Subcutaneous abdominal adipose tissue (tissue), 5 donors: Measurements from ENCODE around the gene LIN7B.
A peak's percentile ranks its signal among the peaks of the same experiment; 100 is the strongest.

Experiments used
- H3K27ac ChIP-seq: one replicate; pipeline ENCODE4 v1.7.0; 2013; ENCODE audit warnings: low read depth, mild to moderate bottlenecking, inconsistent platforms, low read length, moderate library complexity
- H3K27me3 ChIP-seq, 5 donors: one replicate each; pipeline ENCODE4 v1.7.0; 2013; ENCODE audit warnings: low read length in 5 of 5, inconsistent platforms in 1 of 5; ENCODE audit not compliant: control insufficient read depth in 5 of 5, insufficient read depth in 4 of 5
- H3K36me3 ChIP-seq, 5 donors: one replicate each; pipeline ENCODE4 v1.7.0; 2013; ENCODE audit warnings: low read length in 5 of 5; ENCODE audit not compliant: control insufficient read depth in 5 of 5, insufficient read depth in 5 of 5
- H3K4me1 ChIP-seq, 5 donors: one replicate each; pipeline ENCODE4 v1.7.0; 2013; ENCODE audit warnings: low read length in 5 of 5, mild to moderate bottlenecking in 3 of 5, moderate library complexity in 1 of 5; ENCODE audit not compliant: control insufficient read depth in 5 of 5, insufficient read depth in 5 of 5
- H3K4me3 ChIP-seq, 5 donors: one replicate each; pipeline ENCODE4 v1.7.0; 2013; ENCODE audit warnings: low read length in 5 of 5, low read depth in 1 of 5
- H3K9ac ChIP-seq, 5 donors: one replicate each; pipeline ENCODE4 v1.7.0; 2013; ENCODE audit warnings: low read length in 5 of 5, mild to moderate bottlenecking in 4 of 5, moderate library complexity in 3 of 5
- H3K9me3 ChIP-seq, 5 donors: one replicate each; pipeline ENCODE4 v1.7.0; 2013; ENCODE audit warnings: low read length in 5 of 5; ENCODE audit not compliant: control insufficient read depth in 5 of 5
- donor health status: healthy.
- donor health status: healthy.
- donor health status: healthy.
- donor health status: healthy.
- donor health status: healthy.

The LIN7B gene

DNA sequence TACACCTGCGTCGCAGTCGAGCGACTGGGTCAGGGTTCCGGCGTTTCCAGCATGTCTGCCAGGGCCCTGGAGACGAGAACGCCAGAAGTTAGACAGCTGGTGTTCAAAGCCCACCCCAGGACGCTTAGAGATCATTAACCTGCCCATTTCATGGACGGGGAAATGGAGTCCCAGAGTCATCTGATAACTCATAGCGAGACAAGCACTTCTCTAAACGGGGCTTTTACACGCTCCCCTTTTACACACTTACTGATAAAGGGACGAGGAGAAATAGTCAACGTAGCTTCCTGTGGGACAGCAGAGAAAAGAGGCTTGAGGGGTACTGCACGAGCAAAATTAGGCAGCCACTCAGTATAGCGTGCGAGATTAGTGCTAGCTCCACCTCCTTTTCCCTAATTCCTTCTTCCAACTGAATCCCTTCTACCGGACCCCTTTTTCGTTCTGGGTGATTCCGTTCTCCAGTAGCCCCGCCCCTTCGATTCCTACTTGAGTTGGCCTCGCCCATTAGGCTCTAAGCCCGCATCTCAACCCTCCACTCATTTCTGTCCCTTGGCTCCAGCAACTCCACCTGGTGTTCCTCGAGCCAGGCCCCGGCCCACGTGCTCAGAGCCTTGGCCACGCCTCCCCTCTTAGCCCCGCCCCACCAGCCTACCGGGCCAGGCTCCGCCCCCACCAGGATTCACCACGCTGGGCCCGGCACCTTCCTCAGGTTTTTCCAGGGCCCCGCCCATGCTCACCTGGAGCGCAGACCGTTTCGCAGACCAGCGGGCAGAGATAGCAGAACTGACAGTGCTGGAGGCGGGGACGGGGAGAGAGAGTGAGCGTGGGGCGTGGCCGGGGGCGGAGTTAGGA is 37.3 kb downstream of the LIN7B start:
- no peak overlapping the region for H3K9ac ChIP-seq
- H3K27ac ChIP-seq: peak overlapping the region; percentile 16
- H3K27me3 ChIP-seq: peaks cover 0 to 9% (median 0%) of the 10 kb centered on the region in 5 donors
- peak overlapping the region in 4 of 5 donors; percentile 9 to 80 (median 76) for H3K4me3 ChIP-seq
- no peaks in the 10 kb centered on the region for H3K9me3 ChIP-seq
- H3K36me3 ChIP-seq: no peaks in the 10 kb centered on the region
- H3K4me1 ChIP-seq: peaks cover 5 to 45% (median 39%) of the 10 kb centered on the region in 5 donors

DNA sequence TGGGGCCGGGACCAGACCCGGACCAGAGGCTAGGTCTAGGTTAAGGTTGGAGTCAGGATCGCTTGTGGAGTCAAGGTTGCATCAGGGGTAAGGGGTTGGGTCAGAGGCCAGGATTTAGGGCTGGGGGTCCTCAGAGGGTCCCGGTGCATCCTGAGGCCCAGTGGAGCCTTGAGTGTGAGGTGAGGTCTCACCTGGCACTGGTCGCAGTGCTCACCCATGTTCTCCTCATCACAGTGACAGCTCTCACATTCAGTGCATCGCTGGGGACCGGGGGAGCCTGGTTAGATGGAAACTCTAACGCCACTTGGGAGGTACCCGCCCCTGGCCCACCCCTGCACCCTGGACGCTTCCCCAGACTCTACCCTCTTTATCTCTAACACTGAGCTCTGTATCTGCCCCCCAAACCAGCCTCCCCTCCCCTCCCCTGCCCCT is 38.0 kb downstream of the LIN7B start:
- Histone ChIP-seq H3K4me1 (peaks cover 5 to 45% (median 39%) of the 10 kb centered on the region in 5 donors), H3K27ac (no peak overlapping the region), H3K36me3 (no peaks in the 10 kb centered on the region), H3K27me3 (peaks cover 0 to 9% (median 0%) of the 10 kb centered on the region in 5 donors), H3K9ac (no peak overlapping the region), H3K9me3 (no peaks in the 10 kb centered on the region), H3K4me3 (no peak overlapping the region)

GRCh38 chr19:49153167-49153809 is 39.1 kb downstream of the LIN7B start:
- Histone ChIP-seq H3K27ac (no peak overlapping the region), H3K36me3 (no peaks in the 10 kb centered on the region), H3K9ac (no peak overlapping the region), H3K27me3 (peaks cover 0 to 4% (median 0%) of the 10 kb centered on the region in 5 donors), H3K4me3 (no peak overlapping the region), H3K9me3 (no peaks in the 10 kb centered on the region), H3K4me1 (peaks cover 3 to 49% (median 47%) of the 10 kb centered on the region in 5 donors)

DNA sequence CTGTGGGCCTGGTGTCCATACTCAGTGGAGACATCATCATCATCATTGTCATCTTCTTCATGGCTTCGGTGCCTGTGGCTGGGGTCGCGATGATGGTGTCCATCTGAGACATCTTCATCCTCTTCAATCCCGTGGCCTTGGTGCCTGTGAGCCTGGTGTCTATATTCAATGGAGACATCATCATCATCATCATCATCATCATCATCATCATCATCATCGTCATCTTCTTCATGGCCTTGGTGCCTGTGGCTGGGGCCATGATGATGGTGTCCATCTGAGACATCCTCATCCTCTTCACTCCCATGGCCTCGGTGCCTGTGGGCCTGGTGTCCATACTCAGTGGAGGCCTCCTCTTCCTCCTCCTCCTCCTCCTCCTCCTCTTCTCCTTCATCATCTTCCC is 40.1 kb downstream of the LIN7B start:
- Histone ChIP-seq H3K36me3 (no peaks in the 10 kb centered on the region), H3K9ac (no peak overlapping the region), H3K27me3 (no peaks in the 10 kb centered on the region), H3K4me3 (peak overlapping the region in 1 of 5 donors; percentile 15), H3K27ac (no peak overlapping the region), H3K4me1 (peaks cover 3 to 44% (median 44%) of the 10 kb centered on the region in 5 donors), H3K9me3 (no peaks in the 10 kb centered on the region)

DNA sequence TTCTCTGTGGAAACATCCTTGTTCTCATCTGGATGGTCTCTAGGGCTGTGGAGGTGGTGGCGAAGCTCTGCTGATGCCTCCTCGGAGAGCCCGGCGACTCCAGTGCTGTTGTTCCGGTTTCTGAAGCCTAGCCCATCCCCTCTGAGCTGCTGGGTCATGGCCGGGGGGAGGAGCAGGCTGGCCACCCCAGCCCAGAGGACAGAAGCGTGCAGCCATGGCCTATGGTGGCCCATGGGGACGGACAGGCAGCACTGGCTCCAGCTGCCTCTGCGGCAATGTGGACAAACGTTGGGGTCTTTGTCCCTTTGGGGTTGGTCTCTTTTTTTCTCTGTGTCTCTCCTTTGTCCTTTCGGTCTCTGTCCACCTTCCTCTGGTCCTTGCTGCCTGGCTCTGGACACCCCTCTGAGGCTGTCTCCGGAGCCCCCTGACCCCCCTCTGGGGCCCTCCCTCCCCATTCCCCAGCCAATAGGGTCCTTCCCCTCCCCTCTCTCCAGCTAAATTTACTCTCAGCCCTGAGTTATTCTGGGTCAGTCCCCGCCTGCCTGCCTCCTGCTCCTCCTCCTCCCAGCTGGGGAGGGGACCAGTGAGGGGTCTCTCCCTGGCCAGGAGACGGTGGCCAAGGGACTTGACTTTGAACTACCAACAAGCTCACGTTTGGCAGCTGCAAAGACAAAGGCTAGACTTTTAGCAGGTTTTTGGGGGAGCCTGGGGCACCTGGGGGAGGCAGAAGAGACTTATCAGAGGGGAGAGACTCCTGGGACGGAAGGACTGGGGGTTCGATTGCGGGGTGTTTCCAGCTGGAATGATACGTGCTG is 41.0 kb downstream of the LIN7B start, which contains the start of gene HRC:
HRC (minus strand) TSS at position 392 of the 815 bp plus-strand sequence; CDS start at position 233, 159 bp downstream.
- Histone ChIP-seq H3K27ac (no peak within 1 kb of the TSS), H3K4me3 (peak within 1 kb of the TSS in 1 of 5 donors; percentile 15)

GRCh38 chr19:49155820-49156346 is 41.7 kb downstream of the LIN7B start:
- Histone ChIP-seq H3K27ac (no peak overlapping the region), H3K9me3 (no peaks in the 10 kb centered on the region), H3K36me3 (no peaks in the 10 kb centered on the region), H3K4me3 (no peak overlapping the region), H3K9ac (no peak overlapping the region), H3K27me3 (no peaks in the 10 kb centered on the region), H3K4me1 (peaks cover 3 to 28% (median 28%) of the 10 kb centered on the region in 5 donors)

More for the DNA sequence above, 41.0 kb downstream of the LIN7B start, which contains the start of gene HRC:
- no peaks in the 10 kb centered on the region for H3K27me3 ChIP-seq
- no peak within 1 kb of the TSS for H3K9ac ChIP-seq
- no peaks in the 10 kb centered on the region for H3K9me3 ChIP-seq
- no peaks in the 10 kb centered on the region for H3K36me3 ChIP-seq
- peaks cover 3 to 35% (median 34%) of the 10 kb centered on the region in 5 donors for H3K4me1 ChIP-seq

DNA sequence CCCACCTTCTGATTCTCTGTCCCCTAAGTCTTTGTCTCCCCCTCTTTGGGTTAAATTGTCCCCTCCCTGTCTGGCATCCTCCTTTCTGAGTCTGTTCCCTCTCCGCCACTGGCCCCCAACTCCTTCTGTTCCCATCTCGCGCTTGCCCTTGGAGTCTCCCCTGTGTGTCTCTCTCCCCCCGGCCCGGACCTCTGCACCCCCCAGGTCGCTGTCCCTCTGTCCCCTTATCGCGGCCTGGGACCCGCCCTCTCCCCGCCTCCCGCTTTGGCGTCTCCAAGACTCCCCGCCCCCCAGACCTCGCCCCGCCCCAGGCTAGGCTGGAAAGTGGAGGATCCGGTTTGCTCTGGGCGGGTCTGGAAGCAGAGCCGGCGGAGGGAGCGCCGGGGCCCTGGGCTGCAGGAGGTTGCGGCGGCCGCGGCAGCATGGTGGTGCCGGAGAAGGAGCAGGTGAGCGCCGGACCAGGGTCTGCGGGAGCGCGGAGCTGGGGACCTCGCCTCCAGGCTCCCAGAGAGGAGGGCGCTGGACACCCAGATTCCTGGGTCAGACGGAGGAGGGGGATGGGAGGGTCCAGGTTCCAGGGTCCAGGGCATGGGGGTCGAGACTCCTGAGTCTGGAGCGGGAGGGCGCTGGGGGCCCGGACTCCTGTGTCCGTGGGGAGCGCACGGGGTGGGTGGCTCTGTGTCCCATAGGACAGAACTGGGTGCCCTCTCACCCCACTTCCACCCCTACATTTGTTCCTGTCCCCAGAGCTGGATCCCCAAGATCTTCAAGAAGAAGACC is 43.5 kb downstream of the LIN7B start, which contains the start of gene TRPM4:
TRPM4 (plus strand) TSS at position 348 of the 780 bp plus-strand sequence; CDS start at position 423, 75 bp downstream.
- Histone ChIP-seq H3K27me3 (no peaks in the 10 kb centered on the region), H3K4me3 (peak within 1 kb of the TSS; percentile 82 to 99 (median 91)), H3K4me1 (peaks cover 0 to 20% (median 16%) of the 10 kb centered on the region in 5 donors), H3K9ac (peak within 1 kb of the TSS; percentile 68 to 88 (median 82)), H3K27ac (peak within 1 kb of the TSS; percentile 67), H3K9me3 (no peaks in the 10 kb centered on the region), H3K36me3 (no peaks in the 10 kb centered on the region)

DNA sequence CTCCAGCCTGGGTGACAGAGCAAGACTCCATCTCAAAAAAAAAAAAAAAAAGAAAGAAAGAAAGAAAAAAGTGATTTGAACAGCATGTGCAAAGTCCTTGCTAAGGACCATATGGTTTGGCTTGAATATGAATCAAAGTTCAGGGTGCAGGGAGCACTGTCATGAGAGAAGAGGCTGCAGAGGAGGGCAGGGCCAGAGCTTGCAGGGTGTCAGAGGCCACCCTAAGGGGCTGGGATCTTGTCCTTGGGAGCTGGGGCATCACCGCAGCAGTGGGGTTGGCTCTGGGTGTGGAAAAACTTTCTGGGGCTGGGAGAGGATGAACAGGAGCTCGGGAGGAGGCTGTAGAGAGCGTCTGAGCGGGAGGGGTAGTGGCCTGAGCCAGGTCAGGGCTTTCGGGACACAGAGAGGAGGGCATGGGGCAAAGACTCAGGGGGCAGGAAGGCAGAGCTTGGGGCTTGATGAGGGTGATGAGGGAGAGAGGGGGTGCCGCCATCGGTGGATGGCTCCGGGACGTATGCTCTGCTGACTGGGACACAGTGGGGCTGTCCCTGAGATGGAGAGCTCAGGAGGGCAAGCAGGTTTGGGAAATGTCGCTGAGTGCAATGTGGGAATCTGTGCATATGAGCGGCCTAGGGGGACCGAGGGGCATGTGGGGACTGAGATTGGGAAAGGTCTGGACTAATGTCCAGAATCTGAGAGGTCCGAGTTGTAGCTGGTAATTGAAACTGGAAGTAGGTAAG is 46.5 kb downstream of the LIN7B start:
- H3K9me3 ChIP-seq: no peaks in the 10 kb centered on the region
- no peak overlapping the region for H3K9ac ChIP-seq
- H3K4me3 ChIP-seq: no peak overlapping the region
- no peaks in the 10 kb centered on the region for H3K27me3 ChIP-seq
- H3K36me3 ChIP-seq: no peaks in the 10 kb centered on the region
- no peak overlapping the region for H3K27ac ChIP-seq
- H3K4me1 ChIP-seq: peaks cover 0 to 27% (median 19%) of the 10 kb centered on the region in 5 donors
